NK-92 (cell line): ENCODE results near the gene DIP2C.
"Not testable (repeated sequence)": the region's sequence is repeated elsewhere in the genome, so short reads cannot be mapped to it uniquely, and the experiment has no call there.

Experiments
- DNase-seq: peaks from one replicate; lab custom pipeline; 2025; ENCODE audit not compliant: unreplicated experiment; lab: John Stamatoyannopoulos, UW

DIP2C gene

GRCh38 chr10:661597-662222 is 27.8 kb downstream of the DIP2C start:
- DNase-seq = no peak

GRCh38 chr10:660970-661596 is 28.4 kb downstream of the DIP2C start:
- no peak for DNase-seq

GRCh38 chr10:660413-660969 is 29.0 kb downstream of the DIP2C start:
- DNase-seq = no peak

GRCh38 chr10:659688-660141 is 29.8 kb downstream of the DIP2C start:
- DNase-seq = no peak

GRCh38 chr10:657816-658350 is 31.6 kb downstream of the DIP2C start:
- not testable (repeated sequence) for DNase-seq

GRCh38 chr10:656883-657282 is 32.6 kb downstream of the DIP2C start:
- DNase-seq = no peak

- no peak for DNase-seq
Measured at GRCh38 chr10:655184-655583, 34.3 kb downstream of the DIP2C start.

GRCh38 chr10:654647-654996 is 34.8 kb downstream of the DIP2C start:
- DNase-seq = no peak

GRCh38 chr10:653991-654646 is 35.3 kb downstream of the DIP2C start:
- no peak for DNase-seq

GRCh38 chr10:652832-653459 is 36.5 kb downstream of the DIP2C start:
- not testable (repeated sequence) for DNase-seq

GRCh38 chr10:652233-652632 is 37.2 kb downstream of the DIP2C start:
- DNase-seq = no peak

- no peak for DNase-seq
Measured at GRCh38 chr10:651692-652091, 37.8 kb downstream of the DIP2C start.

GRCh38 chr10:650886-651615 is 38.4 kb downstream of the DIP2C start:
- DNase-seq = no peak

GRCh38 chr10:650441-650851 is 39.0 kb downstream of the DIP2C start:
- no peak for DNase-seq

GRCh38 chr10:649798-650440 is 39.5 kb downstream of the DIP2C start:
- DNase-seq = no peak

GRCh38 chr10:649445-649797 is 40.0 kb downstream of the DIP2C start:
- no peak for DNase-seq

GRCh38 chr10:647019-647418 is 42.4 kb downstream of the DIP2C start:
- not testable (repeated sequence) for DNase-seq

GRCh38 chr10:646118-646524 is 43.3 kb downstream of the DIP2C start:
- DNase-seq = no peak

- DNase-seq = no peak
Measured at GRCh38 chr10:644943-645334, 44.5 kb downstream of the DIP2C start.
